Gastroesophageal sphincter (tissue), 3 donors: ENCODE results near the gene S100A12.

ENCODE experiments used
- EP300 ChIP-seq: sonication (generic); formaldehyde crosslinking; IDR thresholded peaks from one replicate; pipeline ENCODE4 v1.6.1; 2017; ENCODE audit warnings: antibody characterized with exemption, mild to moderate bottlenecking
- POLR2A ChIP-seq, 2 donors: fragments of 450-650 bp; IDR thresholded peaks; one replicate each; pipeline ENCODE4 v1.6.1; 2017; ENCODE audit warnings: antibody characterized with exemption in 2 of 2, mild to moderate bottlenecking in 2 of 2, moderate library complexity in 1 of 2
- POLR2AphosphoS5 ChIP-seq: sonication (generic); formaldehyde crosslinking; IDR thresholded peaks from one replicate; pipeline ENCODE4 v1.6.1; 2017; ENCODE audit warnings: antibody characterized with exemption
- TF ChIP-seq, protein P1 (sequence below), 4 experiments: fragments of 200-600 bp in 2 of 4; fragments of 450-650 bp in 2 of 4; sonication (generic) in 1 of 4; IDR thresholded peaks; one replicate each; pipeline ENCODE4 v1.5.1; 2017 to 2019; ENCODE audit warnings: antibody characterized with exemption in 4 of 4, mild to moderate bottlenecking in 2 of 4, moderate library complexity in 2 of 4

GRCh38 chr1:153360592-153361479, 14.6 kb downstream of the S100A12 start:
- TF ChIP-seq POLR2AphosphoS5 (no peak), POLR2A (IDR thresholded peaks at IDR 0.05) (no peak), EP300 (no peak)
- TF ChIP-seq, protein P1, sequence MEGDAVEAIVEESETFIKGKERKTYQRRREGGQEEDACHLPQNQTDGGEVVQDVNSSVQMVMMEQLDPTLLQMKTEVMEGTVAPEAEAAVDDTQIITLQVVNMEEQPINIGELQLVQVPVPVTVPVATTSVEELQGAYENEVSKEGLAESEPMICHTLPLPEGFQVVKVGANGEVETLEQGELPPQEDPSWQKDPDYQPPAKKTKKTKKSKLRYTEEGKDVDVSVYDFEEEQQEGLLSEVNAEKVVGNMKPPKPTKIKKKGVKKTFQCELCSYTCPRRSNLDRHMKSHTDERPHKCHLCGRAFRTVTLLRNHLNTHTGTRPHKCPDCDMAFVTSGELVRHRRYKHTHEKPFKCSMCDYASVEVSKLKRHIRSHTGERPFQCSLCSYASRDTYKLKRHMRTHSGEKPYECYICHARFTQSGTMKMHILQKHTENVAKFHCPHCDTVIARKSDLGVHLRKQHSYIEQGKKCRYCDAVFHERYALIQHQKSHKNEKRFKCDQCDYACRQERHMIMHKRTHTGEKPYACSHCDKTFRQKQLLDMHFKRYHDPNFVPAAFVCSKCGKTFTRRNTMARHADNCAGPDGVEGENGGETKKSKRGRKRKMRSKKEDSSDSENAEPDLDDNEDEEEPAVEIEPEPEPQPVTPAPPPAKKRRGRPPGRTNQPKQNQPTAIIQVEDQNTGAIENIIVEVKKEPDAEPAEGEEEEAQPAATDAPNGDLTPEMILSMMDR (IDR thresholded peaks at IDR 0.05): no peak
